Retina (tissue), 1 donor: Measurements from ENCODE around the gene CYLD.
A peak's percentile ranks its signal among the peaks of the same experiment; 100 is the strongest.

Source experiments
- DNase-seq: peaks from one replicate; pipeline ENCODE4 v3.0.0-alpha.2; 2016

The CYLD gene

DNA sequence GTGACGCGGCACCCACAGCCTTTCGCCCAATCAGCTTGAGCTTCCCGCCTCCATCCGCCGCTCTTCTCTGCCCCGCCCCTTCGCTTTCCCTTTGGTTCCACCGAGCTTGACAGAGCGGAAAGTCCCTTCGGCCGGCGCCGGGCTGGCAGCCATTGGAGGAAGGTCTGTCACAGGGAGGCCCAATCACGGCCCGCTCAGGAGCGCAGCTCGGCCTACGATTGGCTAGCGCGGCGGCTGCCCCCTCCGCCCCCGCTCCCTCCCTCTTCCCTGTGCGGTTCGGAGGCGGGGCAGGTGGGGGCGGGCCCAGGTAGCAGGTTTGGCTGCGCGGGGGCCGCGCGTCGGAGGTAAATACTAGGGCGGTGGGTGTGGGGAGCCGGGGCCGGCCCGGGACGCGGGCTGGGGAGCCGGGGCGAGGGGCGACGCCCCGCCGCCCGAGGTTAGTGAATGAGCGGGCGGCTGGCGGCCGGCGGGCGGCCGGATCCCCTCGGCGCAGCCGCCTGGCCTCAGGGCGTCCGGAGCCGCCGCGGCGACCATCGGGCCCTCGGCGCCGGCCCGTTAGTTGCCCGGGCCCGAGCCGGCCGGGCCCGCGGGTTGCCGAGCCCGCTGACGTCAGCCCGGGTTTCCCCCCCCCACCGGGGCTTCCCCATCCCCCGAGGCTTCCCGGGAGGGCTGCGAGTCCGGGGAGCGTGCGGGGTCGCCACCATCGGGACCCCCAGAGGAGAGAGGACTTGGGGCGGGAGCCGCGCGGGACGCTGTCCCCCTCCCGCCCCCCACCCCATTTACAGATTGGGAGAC is at the start of gene CYLD:
Gene CYLD (plus strand): TSS at position 306 of the 795 bp plus-strand sequence. CDS start 7,613 bp downstream, outside the sequence.
- DNase-seq, result peak; percentile 99

DNA sequence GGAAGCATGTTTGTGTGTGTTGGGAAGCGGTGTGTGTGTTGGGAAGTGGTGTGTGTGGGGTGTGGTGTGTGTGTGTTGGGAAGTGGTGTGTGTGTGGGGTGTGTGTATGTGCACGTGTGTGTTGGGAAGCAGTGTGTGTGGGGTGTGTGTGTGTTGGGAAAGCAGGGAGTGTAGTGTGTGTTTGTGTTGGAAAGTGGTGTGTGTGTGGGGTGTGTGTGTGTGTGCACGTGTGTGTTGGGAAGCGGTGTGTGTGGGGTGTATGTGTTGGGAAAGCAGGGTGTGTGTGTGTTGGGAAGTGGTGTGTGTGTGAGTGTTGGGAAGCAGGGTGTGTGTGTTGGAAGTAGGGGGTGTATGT is 49.3 kb upstream of the CYLD start:
- no peak for DNase-seq

DNA sequence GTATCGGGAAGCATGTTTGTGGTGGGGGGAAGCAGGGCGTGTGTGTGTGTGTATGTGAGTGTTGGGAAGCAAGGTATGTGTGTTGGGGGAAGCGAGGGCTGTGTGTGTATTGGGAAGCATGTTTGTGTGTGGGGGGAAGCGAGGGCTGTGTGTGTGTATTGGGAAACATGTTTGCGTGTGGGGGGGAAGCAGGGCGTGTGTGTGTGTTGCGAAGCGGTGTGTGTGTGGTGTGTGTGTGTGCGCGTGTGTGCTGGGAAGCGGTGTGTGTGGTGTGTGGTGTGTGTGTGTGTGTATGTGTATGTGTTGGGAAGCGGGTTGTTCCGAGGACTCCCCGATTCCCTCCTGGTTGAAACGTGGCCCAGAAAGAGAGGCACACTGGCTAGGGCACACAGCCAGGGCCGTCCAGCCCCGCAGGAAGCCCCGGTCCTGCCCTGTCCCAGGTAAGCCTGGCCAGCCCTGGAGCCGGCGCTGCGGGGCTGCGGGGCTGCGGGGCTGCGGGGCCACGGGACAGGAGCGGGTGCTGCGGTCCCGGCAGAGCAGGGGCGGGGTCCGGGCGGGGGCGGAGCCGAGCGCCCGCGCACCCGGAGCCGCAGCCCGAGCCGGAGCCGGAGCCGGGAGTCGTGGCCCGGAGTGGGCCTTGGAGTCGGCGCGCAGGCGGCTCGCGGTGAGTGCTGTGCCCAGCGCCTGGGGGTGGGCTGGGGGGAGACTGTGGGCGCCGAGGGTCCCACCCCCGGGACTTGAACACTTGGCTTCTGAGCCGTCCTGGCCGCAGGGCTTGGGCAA is 48.7 kb upstream of the CYLD start, which contains the start of gene NOD2:
Gene NOD2 (plus strand): TSS at position 608 of the 783 bp plus-strand sequence. CDS start 5,890 bp downstream, outside the sequence.
- peak; percentile 26 for DNase-seq

DNA sequence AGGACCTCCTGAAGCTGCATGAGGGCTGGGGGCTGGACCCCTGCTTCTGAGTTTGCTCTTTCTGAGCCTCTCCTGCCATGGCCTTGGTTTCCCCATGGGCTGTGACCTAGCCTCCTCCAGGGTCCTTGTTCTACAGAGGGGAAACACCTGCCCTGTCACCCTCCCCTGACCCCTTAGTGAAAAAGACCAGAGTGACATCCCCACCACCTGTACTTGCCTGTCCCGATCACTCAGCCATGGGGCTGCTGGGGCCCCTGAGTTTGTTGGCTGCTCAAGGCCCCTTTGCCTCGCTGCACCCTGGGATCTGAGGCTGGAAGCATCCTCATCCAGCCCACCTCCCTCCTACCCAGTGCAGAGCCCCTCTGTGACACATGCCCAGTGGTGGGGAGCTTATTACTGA is 47.7 kb upstream of the CYLD start:
- no peak for DNase-seq

DNA sequence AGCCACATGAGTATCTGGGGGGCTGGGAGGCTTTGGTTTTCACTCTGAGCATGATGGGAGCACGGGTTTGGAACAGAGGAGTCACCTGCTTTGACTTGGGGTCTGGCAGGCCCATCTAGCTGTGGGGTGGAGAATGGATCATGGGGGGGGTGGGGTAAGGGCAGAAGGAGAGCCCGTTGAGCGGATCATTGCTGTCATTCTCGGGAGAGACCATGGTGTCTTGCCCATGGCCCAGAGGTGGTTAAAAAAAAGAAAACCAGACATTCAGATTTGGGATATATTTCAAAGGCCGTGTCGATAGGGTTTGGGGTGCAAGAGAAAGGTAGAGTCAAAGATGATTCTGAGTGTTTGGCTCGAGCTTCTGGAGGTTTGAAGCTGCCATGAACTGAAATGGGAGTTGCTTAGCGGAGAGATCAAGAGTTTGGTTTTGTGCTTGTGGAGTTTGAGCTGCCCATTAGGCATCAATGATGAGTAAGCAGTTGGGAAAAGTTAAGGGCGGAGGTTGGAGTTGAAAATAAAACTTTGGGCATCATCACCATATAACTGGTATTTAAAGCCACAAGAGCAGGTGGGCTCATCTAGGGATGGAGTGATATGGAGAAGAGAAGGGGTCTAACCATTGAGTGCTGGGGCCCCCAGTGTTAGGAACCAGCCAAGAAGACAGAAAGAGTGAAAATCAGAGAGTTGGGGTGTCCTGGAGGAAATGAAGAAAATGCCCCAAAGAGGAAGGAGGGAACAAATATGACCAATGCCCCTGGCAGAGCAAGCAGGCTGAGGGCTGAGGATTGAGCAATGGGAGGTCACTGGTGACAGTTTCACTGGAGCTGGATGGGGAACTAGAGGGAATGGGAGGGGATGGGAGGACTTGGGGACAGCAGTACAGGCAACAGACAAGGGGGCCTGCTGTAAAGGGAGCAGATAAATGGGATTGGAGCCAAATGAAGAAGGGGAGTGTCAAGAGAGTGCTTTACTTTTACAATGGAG is 46.6 kb upstream of the CYLD start:
- DNase-seq, result no peak

DNA sequence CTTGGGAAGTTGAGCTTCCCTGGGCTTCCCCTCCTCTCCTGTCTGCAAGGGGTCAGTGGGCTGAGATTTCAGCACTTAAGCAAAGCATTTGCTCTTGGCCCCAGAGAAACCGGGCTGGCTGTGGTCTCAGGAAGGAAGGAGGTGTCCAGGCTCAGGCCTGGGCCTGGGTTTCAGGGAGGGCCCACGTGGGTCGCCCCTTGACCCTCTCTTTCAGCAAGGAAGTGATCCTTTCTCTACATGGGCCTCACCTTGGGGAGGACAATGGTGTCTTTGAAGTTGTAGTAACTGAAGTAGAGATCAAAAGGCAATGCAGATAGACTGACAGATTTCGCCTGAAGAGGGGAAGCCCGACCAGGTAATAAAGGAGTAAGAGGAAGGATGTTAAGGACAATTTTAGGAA is 45.8 kb upstream of the CYLD start:
- no peak for DNase-seq

DNA sequence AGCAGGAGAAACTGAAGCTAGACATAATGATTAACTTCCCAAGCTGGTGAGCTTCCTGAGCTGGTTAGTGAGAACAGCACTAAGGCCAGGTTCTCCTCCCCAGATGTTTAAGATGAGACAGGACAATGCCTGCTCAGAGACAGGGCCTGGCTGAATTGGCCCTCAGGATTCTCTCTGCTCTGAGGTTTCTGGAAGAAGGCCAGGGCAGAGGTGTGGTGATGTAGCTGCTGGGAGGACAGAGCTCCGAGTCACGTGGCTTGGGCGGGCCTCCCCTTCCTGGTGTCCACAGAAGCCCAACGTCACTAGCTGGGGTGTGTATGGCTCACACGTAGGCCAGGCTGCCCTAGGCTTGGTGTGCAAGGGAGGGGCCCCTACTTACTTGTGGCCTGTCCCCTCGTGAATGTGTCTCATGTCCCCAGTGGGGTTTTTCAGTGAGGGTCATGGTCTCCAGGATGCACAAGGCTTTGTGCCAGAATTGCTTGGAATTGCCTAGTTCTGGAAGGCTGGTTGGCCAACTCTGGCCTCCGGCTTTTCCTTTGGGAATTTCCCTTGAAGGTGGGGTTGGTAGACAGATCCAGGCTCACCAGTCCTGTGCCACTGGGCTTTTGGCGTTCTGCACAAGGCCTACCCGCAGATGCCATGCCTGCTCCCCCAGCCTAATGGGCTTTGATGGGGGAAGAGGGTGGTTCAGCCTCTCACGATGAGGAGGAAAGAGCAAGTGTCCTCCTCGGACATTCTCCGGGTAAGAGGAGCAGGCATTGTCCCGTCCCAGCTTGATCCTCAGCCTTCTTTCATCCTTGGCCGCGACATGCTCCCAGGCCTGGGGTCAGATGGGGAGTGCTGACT is 45.1 kb upstream of the CYLD start:
- no peak for DNase-seq

DNA sequence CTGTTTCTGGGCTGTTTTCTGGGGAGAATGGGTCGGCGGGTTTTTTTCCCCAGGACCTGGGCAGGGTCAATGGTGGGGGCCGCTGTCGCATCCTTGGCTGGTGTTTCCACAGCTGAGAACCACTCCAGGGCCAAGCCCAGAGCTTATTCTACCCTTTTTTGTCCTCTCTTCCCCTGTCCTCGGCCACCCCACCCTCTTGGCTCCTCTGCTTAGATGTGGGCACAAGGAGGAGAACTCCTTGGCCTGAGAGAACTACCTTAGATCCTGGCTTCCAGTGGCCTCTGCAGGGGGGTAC is 44.5 kb upstream of the CYLD start:
- no peak for DNase-seq

DNA sequence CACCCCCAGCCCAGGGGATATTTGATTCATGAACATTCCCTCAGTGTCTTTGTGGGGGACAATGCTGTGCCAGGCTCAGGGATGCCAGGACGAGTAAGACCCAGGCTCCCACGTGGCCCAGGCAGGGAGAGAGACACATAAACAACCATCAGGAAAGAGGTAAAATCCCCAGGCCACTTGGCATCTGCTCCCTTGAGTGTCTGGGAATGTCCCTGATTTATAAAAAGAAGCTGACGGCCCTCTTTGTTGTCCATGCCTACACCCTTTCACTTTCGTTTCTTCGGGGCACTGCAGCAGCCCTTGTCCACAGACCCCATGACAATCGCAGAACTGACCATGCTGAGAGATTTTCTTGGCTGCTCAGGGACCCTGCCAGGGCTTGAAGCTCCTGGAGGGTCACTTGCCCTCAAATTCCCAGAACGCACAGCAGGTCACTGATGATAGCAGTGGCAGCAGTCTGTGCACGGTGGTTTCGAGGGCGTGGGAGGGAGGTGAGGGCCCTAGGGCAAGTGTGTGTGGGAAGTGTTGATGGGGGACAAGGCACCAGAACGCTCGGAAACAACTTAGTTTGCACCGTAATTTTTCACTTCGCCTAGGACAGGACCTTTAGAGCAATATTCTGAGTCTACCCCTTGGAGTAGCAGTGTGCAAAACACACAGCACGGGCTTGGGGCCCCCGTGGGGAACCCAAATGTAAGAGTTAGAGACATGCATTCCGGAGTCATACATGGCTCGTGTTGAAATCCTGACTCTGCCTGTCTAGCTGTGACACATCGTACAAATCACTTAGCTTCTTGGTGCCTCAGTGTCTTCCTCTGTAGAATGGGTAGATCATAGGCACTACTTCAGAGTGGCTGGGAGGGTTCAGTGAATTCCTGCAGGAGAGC is 43.8 kb upstream of the CYLD start:
- no peak for DNase-seq

DNA sequence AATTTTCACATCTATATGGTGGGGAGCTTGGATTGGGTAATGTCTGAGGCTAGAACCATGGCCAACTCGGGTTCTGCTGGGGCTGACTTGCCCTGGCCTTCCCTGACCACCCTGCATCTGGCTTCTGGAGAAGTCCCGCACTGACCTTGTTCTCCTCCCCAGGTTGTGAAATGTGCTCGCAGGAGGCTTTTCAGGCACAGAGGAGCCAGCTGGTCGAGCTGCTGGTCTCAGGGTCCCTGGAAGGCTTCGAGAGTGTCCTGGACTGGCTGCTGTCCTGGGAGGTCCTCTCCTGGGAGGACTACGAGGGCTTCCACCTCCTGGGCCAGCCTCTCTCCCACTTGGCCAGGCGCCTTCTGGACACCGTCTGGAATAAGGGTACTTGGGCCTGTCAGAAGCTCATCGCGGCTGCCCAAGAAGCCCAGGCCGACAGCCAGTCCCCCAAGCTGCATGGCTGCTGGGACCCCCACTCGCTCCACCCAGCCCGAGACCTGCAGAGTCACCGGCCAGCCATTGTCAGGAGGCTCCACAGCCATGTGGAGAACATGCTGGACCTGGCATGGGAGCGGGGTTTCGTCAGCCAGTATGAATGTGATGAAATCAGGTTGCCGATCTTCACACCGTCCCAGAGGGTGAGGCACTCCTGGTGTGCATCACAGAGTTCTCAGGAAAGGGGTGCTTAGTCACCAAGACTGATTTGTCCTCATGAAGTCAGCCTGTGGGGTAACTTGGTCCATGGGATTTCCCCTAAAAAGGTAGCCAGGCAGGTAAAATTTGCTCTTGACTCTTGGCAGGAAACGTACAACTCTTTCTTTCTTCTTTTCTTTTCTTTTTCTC is 42.3 kb upstream of the CYLD start:
- no peak for DNase-seq

DNA sequence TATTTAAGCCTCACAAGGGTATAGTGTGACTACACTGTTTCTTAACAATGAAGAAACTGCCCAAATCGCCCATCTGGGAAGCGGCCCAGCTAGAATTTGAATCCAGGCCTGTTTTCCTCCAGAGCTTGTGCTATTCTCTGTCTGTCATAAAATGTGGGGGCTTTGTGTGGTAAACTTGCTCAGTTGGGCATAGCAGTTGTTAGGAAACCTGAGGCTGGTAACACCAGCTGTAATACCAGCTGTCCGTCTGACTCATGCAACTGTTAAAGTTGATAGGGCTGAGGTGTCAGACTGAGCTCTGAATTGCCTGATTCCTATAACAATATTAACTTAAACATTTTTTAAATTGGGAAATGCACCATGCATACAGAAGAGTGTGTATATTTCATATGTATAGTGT is 39.2 kb upstream of the CYLD start:
- DNase-seq, result no peak

DNA sequence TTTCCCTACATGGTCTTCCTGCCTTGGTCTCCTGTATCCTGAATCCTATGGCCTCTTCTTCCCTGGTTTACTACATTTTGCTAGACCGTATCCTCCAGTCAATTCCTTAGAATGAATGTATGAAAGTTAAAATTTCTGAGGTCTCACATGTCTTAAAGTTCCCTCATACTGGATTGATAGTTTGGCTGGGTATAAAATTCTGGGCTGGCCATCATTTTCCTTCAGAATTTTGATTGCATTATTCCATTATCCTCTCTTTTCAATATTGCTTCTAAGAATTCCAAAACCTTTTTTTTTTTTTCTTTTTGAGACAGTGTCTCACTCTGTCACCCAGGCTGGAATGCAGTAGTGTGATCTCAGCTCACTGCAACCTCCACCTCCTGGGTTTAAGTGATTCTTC is 37.6 kb upstream of the CYLD start:
- no peak for DNase-seq

DNA sequence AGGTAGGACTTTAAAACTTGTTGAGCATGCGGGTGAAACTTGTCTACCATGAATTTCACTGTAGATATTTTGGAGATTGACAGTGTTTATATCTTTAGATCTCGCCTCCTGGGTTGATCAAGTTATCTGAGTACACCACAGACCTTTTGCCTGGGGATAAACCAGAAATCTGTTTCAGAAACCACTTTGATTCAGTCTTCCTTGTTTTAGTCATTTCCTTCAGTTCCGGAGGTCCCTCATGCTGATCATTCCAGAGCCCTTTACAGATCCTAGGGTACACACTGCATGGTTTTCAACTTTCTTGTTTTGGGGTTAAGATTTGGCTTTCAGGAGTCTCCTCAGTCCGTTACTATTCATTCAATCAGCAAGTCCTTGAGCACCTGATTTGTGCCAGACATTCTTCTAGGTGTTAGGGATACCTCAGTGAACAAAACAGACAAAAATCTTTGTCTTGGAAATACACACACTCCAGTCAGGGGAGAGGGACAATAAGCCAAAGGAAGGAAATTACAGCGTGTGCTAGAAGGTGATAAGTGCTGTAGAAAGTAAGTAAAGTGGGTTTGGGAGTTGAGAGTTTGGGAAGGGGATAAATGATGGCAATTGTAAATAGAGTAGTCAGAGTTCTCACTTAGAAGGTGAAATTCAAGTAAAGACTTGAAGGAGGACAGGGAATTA is 36.3 kb upstream of the CYLD start:
- DNase-seq, result no peak

DNA sequence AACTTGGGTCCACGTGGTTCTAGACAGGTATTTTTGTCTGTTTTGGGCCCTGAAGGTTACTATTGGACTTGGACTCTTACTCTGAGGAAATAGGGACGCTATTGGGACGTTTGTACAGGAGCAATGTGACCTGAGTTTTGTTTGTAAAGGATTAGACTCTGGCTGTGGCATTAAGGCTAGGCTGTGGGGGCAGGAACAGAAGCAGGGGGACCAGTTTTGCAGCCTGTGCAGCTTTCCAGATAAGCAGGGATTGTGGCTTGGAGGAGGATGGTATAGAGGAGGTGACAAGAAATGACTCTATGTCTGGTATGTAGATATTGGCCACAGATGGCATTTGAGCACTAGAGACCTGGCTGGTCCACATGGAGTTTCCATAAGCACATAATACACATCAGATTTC is 35.6 kb upstream of the CYLD start:
- no peak for DNase-seq

DNA sequence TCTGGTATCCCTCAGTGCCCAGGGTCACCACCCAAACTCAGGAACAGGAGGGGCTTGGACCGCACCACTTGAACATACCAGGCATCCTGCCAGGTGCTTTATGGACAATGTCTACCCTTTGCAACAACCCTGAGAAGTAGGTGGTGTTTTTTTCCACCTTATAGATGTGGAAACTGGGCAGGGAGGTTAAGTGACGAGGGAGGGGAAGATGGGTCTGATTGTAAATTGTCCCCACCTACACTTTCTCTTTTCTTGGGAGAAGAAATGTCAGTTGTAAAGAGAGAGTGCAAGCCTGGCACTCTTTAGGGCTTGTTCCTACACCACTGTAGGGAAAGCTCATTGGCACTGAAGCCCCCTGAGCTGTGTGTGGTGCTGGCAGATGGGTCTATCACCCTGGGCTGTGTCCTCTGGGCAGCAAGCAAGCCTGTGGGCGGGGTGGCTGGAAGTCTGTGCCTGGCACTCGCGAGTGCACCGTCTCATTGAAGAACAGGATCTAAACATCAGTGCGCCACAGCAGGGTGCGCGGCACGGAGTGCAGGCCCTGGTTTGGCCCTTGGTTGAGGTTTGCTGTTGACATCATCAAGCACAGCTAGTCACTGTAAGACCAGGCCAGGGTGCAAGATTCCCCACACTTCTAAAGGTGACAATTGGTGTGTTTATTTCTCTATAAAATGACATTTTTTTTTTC is 33.4 kb upstream of the CYLD start:
- DNase-seq, result no peak

DNA sequence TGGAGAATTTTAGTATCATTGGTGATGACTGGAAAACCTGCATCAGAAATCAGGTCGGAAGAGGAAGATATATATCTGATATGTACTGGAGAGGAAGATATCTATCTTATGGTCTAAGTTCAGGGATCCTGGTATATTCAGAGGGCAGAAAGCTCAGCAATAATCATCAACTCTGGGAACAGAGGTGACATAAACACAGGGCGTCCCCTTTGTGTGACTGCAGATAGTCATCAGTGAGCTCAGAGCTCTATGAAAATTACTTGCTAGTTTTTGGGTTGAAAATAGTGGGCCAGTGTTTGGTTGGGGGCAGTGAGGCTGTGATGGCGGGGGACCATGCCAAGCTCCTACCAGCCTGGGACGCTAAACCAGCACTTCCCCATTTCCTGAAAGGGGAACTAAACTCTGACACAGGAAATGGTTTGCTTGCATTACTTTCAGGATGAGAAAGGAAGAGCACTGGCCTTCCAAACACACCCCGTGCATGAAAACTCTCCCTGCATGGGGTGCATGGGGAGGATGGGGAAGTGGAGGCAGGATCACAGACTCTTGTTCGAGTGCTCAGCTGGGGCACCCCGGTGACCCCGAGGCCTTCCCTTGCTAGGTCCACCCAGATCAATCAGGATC is 32.7 kb upstream of the CYLD start:
- DNase-seq, result no peak

DNA sequence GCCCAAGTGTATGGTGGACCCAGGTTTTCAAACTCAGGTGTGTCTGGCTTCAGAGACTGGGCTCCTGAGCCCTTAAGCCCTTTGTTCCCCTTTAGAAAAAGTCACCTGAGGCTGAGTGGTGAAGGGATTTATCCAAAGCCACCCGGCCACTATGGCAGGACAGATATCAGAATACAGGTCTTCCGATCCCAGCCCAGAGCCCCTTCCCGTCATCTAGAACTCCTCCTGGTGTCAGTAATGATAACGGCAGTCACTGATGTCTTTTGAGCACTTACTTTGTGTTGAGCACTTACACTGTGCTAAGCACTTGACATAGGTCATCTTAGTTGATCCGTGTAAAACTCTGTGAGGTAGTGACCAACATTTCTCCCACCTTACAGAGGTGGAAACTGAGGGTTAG is 31.9 kb upstream of the CYLD start:
- no peak for DNase-seq

DNA sequence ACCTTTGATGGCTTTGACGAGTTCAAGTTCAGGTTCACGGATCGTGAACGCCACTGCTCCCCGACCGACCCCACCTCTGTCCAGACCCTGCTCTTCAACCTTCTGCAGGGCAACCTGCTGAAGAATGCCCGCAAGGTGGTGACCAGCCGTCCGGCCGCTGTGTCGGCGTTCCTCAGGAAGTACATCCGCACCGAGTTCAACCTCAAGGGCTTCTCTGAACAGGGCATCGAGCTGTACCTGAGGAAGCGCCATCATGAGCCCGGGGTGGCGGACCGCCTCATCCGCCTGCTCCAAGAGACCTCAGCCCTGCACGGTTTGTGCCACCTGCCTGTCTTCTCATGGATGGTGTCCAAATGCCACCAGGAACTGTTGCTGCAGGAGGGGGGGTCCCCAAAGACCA is 30.8 kb upstream of the CYLD start:
- no peak for DNase-seq
